Measurements from ENCODE around the gene CENPX.

CENPX gene

GRCh38 chr17:82063424-82064415 is 41.0 kb upstream of the CENPX start:
- DNase-seq, result no peak

GRCh38 chr17:82062984-82063368 is 40.3 kb upstream of the CENPX start:
- no peak for TF ChIP-seq CTCF (IDR thresholded peaks at IDR 0.05; ENCODE audit: low read depth, low read length)
- no peaks in the 10 kb centered on the region for H3K4me1 ChIP-seq
- no peak for DNase-seq
- H3K9me3 ChIP-seq, result no peaks in the 10 kb centered on the region
- H3K36me3 ChIP-seq, result peaks cover 62% of the 10 kb centered on the region
- no peaks in the 10 kb centered on the region for H3K27me3 ChIP-seq
- H3K4me3 ChIP-seq (ENCODE audit: low read depth, low read length), result no peak overlapping the region

More at GRCh38 chr17:82063424-82064415, 41.0 kb upstream of the CENPX start:
- H3K4me3 ChIP-seq (ENCODE audit: low read depth, low read length), result peak overlapping the region; percentile 93
- no peak for TF ChIP-seq CTCF (IDR thresholded peaks at IDR 0.05; ENCODE audit: low read depth, low read length)
- no peaks in the 10 kb centered on the region for H3K4me1 ChIP-seq
- no peaks in the 10 kb centered on the region for H3K9me3 ChIP-seq
- H3K27me3 ChIP-seq, result no peaks in the 10 kb centered on the region
- peaks cover 56% of the 10 kb centered on the region for H3K36me3 ChIP-seq

GRCh38 chr17:82062076-82062983 is 39.7 kb upstream of the CENPX start:
- Histone ChIP-seq H3K9me3 (no peaks in the 10 kb centered on the region), H3K4me3 (ENCODE audit: low read depth, low read length) (no peak overlapping the region), H3K27me3 (no peaks in the 10 kb centered on the region), H3K4me1 (no peaks in the 10 kb centered on the region), H3K36me3 (peaks cover 69% of the 10 kb centered on the region)
- no peak for TF ChIP-seq CTCF (IDR thresholded peaks at IDR 0.05; ENCODE audit: low read depth, low read length)
- no peak for DNase-seq

- Histone ChIP-seq H3K4me3 (ENCODE audit: low read depth, low read length) (no peak overlapping the region), H3K9me3 (no peaks in the 10 kb centered on the region), H3K27me3 (no peaks in the 10 kb centered on the region), H3K4me1 (no peaks in the 10 kb centered on the region), H3K36me3 (peaks cover 79% of the 10 kb centered on the region)
- no peak for DNase-seq
- TF ChIP-seq CTCF (IDR thresholded peaks at IDR 0.05; ENCODE audit: low read depth, low read length), result no peak
Measured at GRCh38 chr17:82061047-82061925, 38.6 kb upstream of the CENPX start.

GRCh38 chr17:82060614-82061013 is 37.9 kb upstream of the CENPX start:
- TF ChIP-seq CTCF (IDR thresholded peaks at IDR 0.05; ENCODE audit: low read depth, low read length), result no peak
- no peaks in the 10 kb centered on the region for H3K27me3 ChIP-seq
- DNase-seq, result no peak
- no peak overlapping the region for H3K4me3 ChIP-seq (ENCODE audit: low read depth, low read length)
- H3K4me1 ChIP-seq, result no peaks in the 10 kb centered on the region
- no peaks in the 10 kb centered on the region for H3K9me3 ChIP-seq
- H3K36me3 ChIP-seq, result peaks cover 86% of the 10 kb centered on the region

Measured in BE2C (cell line).